Ishikawa (cell line): ENCODE data around the gene CBX3.

Experiments
- CEBPB ChIP-seq: IDR thresholded peaks from 2 replicates; pipeline ENCODE4 v1.6.1; 2012
- CREB1 ChIP-seq: IDR thresholded peaks from 2 replicates; pipeline ENCODE4 v1.6.1; 2012; ENCODE audit warnings: low read depth
- EP300 ChIP-seq: IDR thresholded peaks from 2 replicates; pipeline ENCODE4 v1.6.1; 2012; ENCODE audit warnings: borderline replicate concordance
- FOXM1 ChIP-seq: IDR thresholded peaks from 2 replicates; pipeline ENCODE4 v1.6.1; 2012; ENCODE audit warnings: low read depth, borderline replicate concordance
- MAX ChIP-seq: IDR thresholded peaks from 2 replicates; pipeline ENCODE4 v1.6.1; 2012
- NFIC ChIP-seq: IDR thresholded peaks from 2 replicates; pipeline ENCODE4 v1.6.1; 2012
- RAD21 ChIP-seq: IDR thresholded peaks from 2 replicates; pipeline ENCODE4 v1.6.1; 2012; ENCODE audit warnings: low read depth
- REST ChIP-seq: IDR thresholded peaks from 2 replicates; pipeline ENCODE4 v1.6.1; 2012; ENCODE audit warnings: low read depth, mild to moderate bottlenecking
- TAF1 ChIP-seq: IDR thresholded peaks from 2 replicates; pipeline ENCODE4 v1.6.1; 2012; ENCODE audit warnings: low read depth, mild to moderate bottlenecking
- TEAD4 ChIP-seq: IDR thresholded peaks from 2 replicates; pipeline ENCODE4 v1.6.1; 2012
- USF1 ChIP-seq: IDR thresholded peaks from 2 replicates; pipeline ENCODE4 v1.6.1; 2012
- YY1 ChIP-seq: IDR thresholded peaks from 2 replicates; pipeline ENCODE4 v1.6.1; 2012; ENCODE audit warnings: low read depth
- ZBTB7A ChIP-seq: IDR thresholded peaks from 2 replicates; pipeline ENCODE4 v1.6.1; 2012; ENCODE audit warnings: low read depth

GRCh38 chr7:26168458-26169023 is 33.0 kb upstream of the CBX3 start:
- TF ChIP-seq RAD21: no peak
- TF ChIP-seq CEBPB: no peak
- no peak for TF ChIP-seq FOXM1
- TF ChIP-seq TEAD4: no peak
- TF ChIP-seq NFIC: no peak
- TF ChIP-seq MAX: no peak
- TF ChIP-seq ZBTB7A: no peak
- TF ChIP-seq EP300: no peak
- TF ChIP-seq CREB1: no peak
- no peak for TF ChIP-seq TAF1
- TF ChIP-seq YY1: no peak
- no peak for TF ChIP-seq REST
- no peak for TF ChIP-seq USF1
